HepG2 (cell line): ENCODE data around the gene ERF. TPM values are rescaled to one million over a fixed set of nuclear protein-coding genes. Genes with fewer than 3 reads are reported as not detected.

Experiments
- ATF7-NPFF ChIP-seq: sonication (generic); formaldehyde crosslinking; IDR thresholded peaks from 2 replicates; pipeline ENCODE4 v1.8.1; 2023; ENCODE audit warnings: mild to moderate bottlenecking, low read depth, missing genetic modification reagents, moderate library complexity
- BCL6 ChIP-seq: IDR thresholded peaks from 2 replicates; pipeline ENCODE4 v1.6.1; 2016; ENCODE audit warnings: missing genetic modification reagents, missing compliant biosample characterization
- FOXA3 ChIP-seq: IDR thresholded peaks from 2 replicates; pipeline ENCODE4 v1.6.1; 2016; ENCODE audit warnings: missing genetic modification reagents, missing compliant biosample characterization
- GABPB1 ChIP-seq: IDR thresholded peaks from 2 replicates; pipeline ENCODE4 v1.6.1; 2016; ENCODE audit warnings: mild to moderate bottlenecking, missing genetic modification reagents, moderate library complexity, missing compliant biosample characterization
- KDM1A ChIP-seq: IDR thresholded peaks from 2 replicates; pipeline ENCODE4 v1.6.1; 2016; ENCODE audit warnings: missing compliant biosample characterization
- NBN ChIP-seq: fragments of 450-650 bp; conservative IDR thresholded peaks from 2 replicates; pipeline ENCODE4 v1.6.1; 2017
- NFYC ChIP-seq: IDR thresholded peaks from 2 replicates; pipeline ENCODE4 v1.6.1; 2016; ENCODE audit warnings: missing genetic modification reagents, missing compliant biosample characterization
- PAX8 ChIP-seq: sonication (generic); formaldehyde crosslinking; IDR thresholded peaks from 2 replicates; pipeline ENCODE4 v1.8.0; 2022; ENCODE audit warnings: mild to moderate bottlenecking, missing genetic modification reagents, borderline replicate concordance
- POLR2AphosphoS2 ChIP-seq: IDR thresholded peaks from 2 replicates; pipeline ENCODE4 v1.6.1; 2011; ENCODE audit warnings: low read depth, low read length, improper control_type of control experiment
- POLR2AphosphoS5 ChIP-seq: IDR thresholded peaks from 2 replicates; pipeline ENCODE4 v1.6.1; 2012; ENCODE audit warnings: low read depth, low read length
- RBFOX2 ChIP-seq: fragments of 200-400 bp; formaldehyde crosslinking; IDR thresholded peaks from 2 replicates; pipeline ENCODE4 v1.6.1; 2017; ENCODE audit warnings: low read depth, mild to moderate bottlenecking, low read length
- RELA ChIP-seq: sonication (generic); formaldehyde crosslinking; IDR thresholded peaks from 2 replicates; pipeline ENCODE4 v1.4.0; 2020; ENCODE audit warnings: missing genetic modification reagents
- RFX1 ChIP-seq: fragments of 450-650 bp; IDR thresholded peaks from 2 replicates; pipeline ENCODE4 v1.6.1; 2017
- ZKSCAN5 ChIP-seq: sonication (generic); formaldehyde crosslinking; IDR thresholded peaks from 2 replicates; pipeline ENCODE4 v1.5.1; 2020; ENCODE audit warnings: mild to moderate bottlenecking, missing genetic modification reagents
- ZNF557 ChIP-seq: sonication (generic); formaldehyde crosslinking; IDR thresholded peaks from 2 replicates; pipeline ENCODE4 v1.4.0; 2020; ENCODE audit warnings: missing genetic modification reagents
- ZNF615 ChIP-seq: sonication (generic); formaldehyde crosslinking; IDR thresholded peaks from 2 replicates; pipeline ENCODE4 v1.5.0; 2020; ENCODE audit warnings: mild to moderate bottlenecking, missing genetic modification reagents, borderline replicate concordance
- ZNF720 ChIP-seq: sonication (generic); formaldehyde crosslinking; IDR thresholded peaks from 2 replicates; pipeline ENCODE4 v1.4.0; 2020; ENCODE audit warnings: missing genetic modification reagents
- polyA plus RNA-seq, 8 experiments: library from polyadenylated mRNA; depleted of rRNA in 3 of 8; stranded (reverse) in 7 of 8; unstranded in 1 of 8; fragments of >200 nt; fragmentation: Illumina TruSeq in 4 of 8; extraction: Trizol in 4 of 8; gene quantifications; 2 replicates each; pipeline versions ENCODE4 v1.2.1 to v1.2.3, GENCODE V29; 2011 to 2016; ENCODE audit warnings: low read depth in 4 of 8, missing spikeins in 1 of 8, mixed read lengths in 1 of 8; ENCODE audit not compliant: insufficient read depth in 1 of 8
- total RNA-seq, 5 experiments: library from RNA; depleted of rRNA; stranded (reverse); fragments of >200 nt; fragmentation: Illumina TruSeq; extraction: Trizol; gene quantifications; 2 replicates each; pipeline ENCODE4 v1.2.3, GENCODE V29; 2016; ENCODE audit warnings: low read depth in 1 of 5
- TF ChIP-seq, protein P1 (sequence below): sonication (generic); formaldehyde crosslinking; IDR thresholded peaks from 2 replicates; pipeline ENCODE4 v1.4.0; 2020; ENCODE audit warnings: missing genetic modification reagents
- TF ChIP-seq, protein P2 (sequence below): sonication (generic); formaldehyde crosslinking; IDR thresholded peaks from 2 replicates; pipeline ENCODE4 v1.5.0; 2020; ENCODE audit warnings: mild to moderate bottlenecking, low read depth, missing genetic modification reagents, borderline replicate concordance
- TF ChIP-seq, protein P3 (sequence below): sonication (generic); formaldehyde crosslinking; IDR thresholded peaks from 2 replicates; pipeline ENCODE4 v1.4.0; 2020; ENCODE audit warnings: missing genetic modification reagents
- TF ChIP-seq, protein P4 (sequence below): IDR thresholded peaks from 2 replicates; pipeline ENCODE4 v1.4.0; 2020; ENCODE audit warnings: mild to moderate bottlenecking, missing genetic modification reagents

ERF gene
- total and polyA plus RNA-seq, 2 of the 13 experiments (the other 11 are each of a cell fraction or from before 2014, with no cell fraction given) = 67.1 to 69.9 TPM

DNA sequence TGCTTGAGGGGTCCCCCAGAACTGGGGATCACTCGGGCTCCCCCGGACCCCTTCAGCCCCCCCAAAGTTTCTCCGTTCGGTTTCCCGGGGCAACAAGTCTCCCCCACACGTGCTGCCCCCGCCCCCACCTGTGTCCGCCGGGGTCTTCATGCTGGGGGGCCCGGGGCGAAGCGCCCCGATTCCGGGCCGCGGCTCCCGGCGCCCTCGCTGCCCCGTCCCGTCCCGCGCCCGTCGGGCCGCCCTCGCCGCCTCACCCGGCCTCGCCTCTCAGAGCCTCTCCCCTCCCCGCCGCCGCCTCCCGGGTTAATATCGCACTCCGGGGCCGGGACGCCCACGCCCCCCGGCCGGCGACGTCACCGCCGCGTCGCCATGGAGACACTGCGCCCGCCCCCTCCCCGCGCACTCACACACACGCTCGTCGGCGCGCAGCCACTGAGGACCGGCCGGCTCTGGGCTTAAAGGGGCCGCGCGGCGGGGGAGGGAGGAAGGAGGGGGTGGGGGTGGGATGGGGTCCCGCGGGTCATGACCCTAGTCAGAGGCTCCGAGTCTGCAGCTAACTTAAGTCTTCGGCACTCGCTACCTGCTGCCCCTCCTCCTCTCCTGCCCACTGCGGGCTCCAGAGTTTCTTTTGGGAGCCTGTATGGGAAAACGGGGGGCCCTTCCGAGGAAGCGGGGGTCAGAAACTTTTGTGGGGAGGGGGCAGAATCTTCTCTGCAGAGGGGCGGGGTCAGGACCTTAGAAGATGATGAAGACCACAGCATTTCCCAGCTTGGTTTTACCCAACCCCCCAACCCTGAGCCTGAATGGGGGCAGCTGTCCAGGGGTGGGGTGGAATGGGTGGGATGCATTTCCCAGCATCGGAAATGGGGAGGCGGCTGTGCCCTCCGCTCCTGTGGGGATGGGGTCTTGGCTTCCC lies at the start of gene ERF (continued):
- TF ChIP-seq, protein P1, sequence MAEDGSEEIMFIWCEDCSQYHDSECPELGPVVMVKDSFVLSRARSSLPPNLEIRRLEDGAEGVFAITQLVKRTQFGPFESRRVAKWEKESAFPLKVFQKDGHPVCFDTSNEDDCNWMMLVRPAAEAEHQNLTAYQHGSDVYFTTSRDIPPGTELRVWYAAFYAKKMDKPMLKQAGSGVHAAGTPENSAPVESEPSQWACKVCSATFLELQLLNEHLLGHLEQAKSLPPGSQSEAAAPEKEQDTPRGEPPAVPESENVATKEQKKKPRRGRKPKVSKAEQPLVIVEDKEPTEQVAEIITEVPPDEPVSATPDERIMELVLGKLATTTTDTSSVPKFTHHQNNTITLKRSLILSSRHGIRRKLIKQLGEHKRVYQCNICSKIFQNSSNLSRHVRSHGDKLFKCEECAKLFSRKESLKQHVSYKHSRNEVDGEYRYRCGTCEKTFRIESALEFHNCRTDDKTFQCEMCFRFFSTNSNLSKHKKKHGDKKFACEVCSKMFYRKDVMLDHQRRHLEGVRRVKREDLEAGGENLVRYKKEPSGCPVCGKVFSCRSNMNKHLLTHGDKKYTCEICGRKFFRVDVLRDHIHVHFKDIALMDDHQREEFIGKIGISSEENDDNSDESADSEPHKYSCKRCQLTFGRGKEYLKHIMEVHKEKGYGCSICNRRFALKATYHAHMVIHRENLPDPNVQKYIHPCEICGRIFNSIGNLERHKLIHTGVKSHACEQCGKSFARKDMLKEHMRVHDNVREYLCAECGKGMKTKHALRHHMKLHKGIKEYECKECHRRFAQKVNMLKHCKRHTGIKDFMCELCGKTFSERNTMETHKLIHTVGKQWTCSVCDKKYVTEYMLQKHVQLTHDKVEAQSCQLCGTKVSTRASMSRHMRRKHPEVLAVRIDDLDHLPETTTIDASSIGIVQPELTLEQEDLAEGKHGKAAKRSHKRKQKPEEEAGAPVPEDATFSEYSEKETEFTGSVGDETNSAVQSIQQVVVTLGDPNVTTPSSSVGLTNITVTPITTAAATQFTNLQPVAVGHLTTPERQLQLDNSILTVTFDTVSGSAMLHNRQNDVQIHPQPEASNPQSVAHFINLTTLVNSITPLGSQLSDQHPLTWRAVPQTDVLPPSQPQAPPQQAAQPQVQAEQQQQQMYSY (CRISPR knock-in tag) = no peak
- peak; percentile 50; the same call in 1 of the 2 replicates for TF ChIP-seq GABPB1 (CRISPR knock-in tag)
- no peak for TF ChIP-seq ZNF720
- TF ChIP-seq NBN = no peak
- TF ChIP-seq POLR2AphosphoS2 = no peak
- no peak for TF ChIP-seq FOXA3 (CRISPR knock-in tag)
- TF ChIP-seq BCL6 (CRISPR knock-in tag) = no peak
- TF ChIP-seq, protein P2, sequence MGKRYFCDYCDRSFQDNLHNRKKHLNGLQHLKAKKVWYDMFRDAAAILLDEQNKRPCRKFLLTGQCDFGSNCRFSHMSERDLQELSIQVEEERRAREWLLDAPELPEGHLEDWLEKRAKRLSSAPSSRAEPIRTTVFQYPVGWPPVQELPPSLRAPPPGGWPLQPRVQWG (CRISPR knock-in tag) = no peak
- TF ChIP-seq, protein P3, sequence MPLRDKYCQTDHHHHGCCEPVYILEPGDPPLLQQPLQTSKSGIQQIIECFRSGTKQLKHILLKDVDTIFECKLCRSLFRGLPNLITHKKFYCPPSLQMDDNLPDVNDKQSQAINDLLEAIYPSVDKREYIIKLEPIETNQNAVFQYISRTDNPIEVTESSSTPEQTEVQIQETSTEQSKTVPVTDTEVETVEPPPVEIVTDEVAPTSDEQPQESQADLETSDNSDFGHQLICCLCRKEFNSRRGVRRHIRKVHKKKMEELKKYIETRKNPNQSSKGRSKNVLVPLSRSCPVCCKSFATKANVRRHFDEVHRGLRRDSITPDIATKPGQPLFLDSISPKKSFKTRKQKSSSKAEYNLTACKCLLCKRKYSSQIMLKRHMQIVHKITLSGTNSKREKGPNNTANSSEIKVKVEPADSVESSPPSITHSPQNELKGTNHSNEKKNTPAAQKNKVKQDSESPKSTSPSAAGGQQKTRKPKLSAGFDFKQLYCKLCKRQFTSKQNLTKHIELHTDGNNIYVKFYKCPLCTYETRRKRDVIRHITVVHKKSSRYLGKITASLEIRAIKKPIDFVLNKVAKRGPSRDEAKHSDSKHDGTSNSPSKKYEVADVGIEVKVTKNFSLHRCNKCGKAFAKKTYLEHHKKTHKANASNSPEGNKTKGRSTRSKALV (CRISPR knock-in tag) = no peak
- TF ChIP-seq ZKSCAN5 (CRISPR knock-in tag) = no peak
- peak; percentile 81 for TF ChIP-seq RFX1
- peak; percentile 94 for TF ChIP-seq RBFOX2
- no peak for TF ChIP-seq ZNF615 (CRISPR knock-in tag)
- TF ChIP-seq POLR2AphosphoS5 = peak; percentile 82
- TF ChIP-seq, protein P4, sequence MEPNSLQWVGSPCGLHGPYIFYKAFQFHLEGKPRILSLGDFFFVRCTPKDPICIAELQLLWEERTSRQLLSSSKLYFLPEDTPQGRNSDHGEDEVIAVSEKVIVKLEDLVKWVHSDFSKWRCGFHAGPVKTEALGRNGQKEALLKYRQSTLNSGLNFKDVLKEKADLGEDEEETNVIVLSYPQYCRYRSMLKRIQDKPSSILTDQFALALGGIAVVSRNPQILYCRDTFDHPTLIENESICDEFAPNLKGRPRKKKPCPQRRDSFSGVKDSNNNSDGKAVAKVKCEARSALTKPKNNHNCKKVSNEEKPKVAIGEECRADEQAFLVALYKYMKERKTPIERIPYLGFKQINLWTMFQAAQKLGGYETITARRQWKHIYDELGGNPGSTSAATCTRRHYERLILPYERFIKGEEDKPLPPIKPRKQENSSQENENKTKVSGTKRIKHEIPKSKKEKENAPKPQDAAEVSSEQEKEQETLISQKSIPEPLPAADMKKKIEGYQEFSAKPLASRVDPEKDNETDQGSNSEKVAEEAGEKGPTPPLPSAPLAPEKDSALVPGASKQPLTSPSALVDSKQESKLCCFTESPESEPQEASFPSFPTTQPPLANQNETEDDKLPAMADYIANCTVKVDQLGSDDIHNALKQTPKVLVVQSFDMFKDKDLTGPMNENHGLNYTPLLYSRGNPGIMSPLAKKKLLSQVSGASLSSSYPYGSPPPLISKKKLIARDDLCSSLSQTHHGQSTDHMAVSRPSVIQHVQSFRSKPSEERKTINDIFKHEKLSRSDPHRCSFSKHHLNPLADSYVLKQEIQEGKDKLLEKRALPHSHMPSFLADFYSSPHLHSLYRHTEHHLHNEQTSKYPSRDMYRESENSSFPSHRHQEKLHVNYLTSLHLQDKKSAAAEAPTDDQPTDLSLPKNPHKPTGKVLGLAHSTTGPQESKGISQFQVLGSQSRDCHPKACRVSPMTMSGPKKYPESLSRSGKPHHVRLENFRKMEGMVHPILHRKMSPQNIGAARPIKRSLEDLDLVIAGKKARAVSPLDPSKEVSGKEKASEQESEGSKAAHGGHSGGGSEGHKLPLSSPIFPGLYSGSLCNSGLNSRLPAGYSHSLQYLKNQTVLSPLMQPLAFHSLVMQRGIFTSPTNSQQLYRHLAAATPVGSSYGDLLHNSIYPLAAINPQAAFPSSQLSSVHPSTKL (CRISPR knock-in tag) = peak; percentile 23; the same call in 1 of the 2 replicates
- TF ChIP-seq KDM1A = no peak
- 0 out of 2 replicates have a peak, but pooled peaks have one; percentile 14 for TF ChIP-seq ATF7-NPFF (CRISPR knock-in tag)
- no peak for TF ChIP-seq PAX8
- peak; percentile 9; the same call in 1 of the 2 replicates for TF ChIP-seq NFYC (CRISPR knock-in tag)
- TF ChIP-seq RELA (CRISPR knock-in tag) = no peak
- no peak for TF ChIP-seq ZNF557 (CRISPR knock-in tag)
